MM.1S (cell line): Measurements from ENCODE around the gene CD226.

Experiments
- CTCF ChIP-seq: fragments of 300-600 bp; sonication (generic); IDR thresholded peaks from 2 replicates; pipeline ENCODE4 v1.5.1; 2016; ENCODE audit warnings: antibody characterized with exemption, low read length, mixed read lengths
- EZH2 ChIP-seq: fragments of 300-600 bp; sonication (generic); optimal IDR thresholded peaks from 2 replicates; pipeline ENCODE3; 2017; ENCODE audit warnings: low read depth, mild to moderate bottlenecking, antibody characterized with exemption, low read length, mixed read lengths

GRCh38 chr18:69870736-69871135 lies 76.9 kb downstream of the CD226 start:
- TF ChIP-seq CTCF (no peak), EZH2 (no peak)
